ENCODE results near the gene CCL28. TPM values are rescaled to one million over a fixed set of nuclear protein-coding genes. Genes with fewer than 3 reads are reported as not detected.
A peak's percentile ranks its signal among the peaks of the same experiment; 100 is the strongest.
"Not testable (repeated sequence)": the region's sequence is repeated elsewhere in the genome, so short reads cannot be mapped to it uniquely, and the experiment has no call there.

Gene CCL28
- total RNA-seq, 8 experiments from 2014 or later: 0.11 to 4.0 (median 0.63) TPM; not detected in 2

DNA sequence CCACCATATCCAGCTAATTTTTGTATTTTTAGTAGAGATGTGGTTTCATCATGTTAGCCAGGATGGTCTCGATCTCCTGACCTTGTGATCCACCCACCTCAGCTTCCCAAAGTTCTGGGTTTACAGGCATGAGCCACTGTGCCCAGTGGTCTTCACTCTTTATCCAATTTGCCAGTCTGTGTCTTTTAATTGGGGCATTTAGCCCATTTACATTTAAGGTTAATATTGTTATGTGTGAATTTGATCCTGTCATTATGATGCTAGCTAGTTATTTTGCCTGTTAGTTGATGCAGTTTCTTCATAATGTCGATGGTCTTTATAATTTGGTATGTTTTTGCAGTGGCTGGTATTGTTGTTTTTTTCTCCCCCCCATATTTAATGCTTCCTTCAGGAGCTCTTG is 47.0 kb downstream of the CCL28 start:
- ATAC-seq (replicated peaks in 6 of 8); H3K27ac ChIP-seq; H3K4me3 ChIP-seq; in situ Hi-C loops (cut with MboI; ENCODE audit: low pct_unique_long_range_greater_than_20kb in 2 of 9, low sequenced_read_pairs in 9 of 9, unreplicated experiment in 9 of 9); H3K4me1 ChIP-seq (replicated peaks in 1 of 2): not testable (repeated sequence)
- 17 to 100% (median 68%) methylated on average over 1 to 2 of the region's 2 CpGs; no CpG with 5 or more reads in 6 of the 10 experiments for WGBS, 10 experiments

DNA sequence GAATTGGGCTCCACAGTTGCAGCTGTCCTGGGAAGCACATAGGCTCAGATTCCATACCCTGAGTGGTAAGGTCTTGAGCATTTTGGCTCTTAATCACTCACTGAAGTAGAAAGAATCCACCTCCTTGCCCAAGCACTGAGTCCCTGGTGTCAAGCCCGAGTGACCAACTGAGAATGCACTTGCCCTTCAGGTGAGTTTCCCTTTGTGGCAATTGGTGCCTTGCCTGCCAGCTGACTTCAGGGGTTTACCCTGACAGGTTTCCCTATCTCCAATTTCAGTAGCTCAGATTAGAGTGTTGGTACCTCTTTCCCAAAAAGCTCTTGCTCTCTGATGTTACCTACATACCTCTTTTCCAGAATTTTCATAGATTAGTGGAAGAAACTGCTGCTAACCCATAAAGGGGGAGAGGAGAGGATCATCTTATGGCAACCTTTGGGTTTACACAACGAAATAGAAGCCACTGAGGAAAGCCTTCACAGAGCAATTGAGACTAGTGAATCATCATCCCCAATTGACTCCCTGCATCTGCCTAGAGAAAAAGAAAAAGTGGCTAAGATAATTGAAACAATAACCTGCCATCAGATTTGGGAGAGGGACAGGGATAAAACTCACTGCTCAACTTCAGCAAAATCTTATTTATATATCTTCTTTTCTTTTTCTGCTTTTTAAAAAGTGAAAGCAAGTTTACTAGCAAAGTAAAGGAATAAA is 48.6 kb downstream of the CCL28 start:
- in situ Hi-C loops (cut with MboI; ENCODE audit: low pct_unique_long_range_greater_than_20kb in 2 of 9, low sequenced_read_pairs in 9 of 9, unreplicated experiment in 9 of 9): no loop called here
- H3K4me1 ChIP-seq (replicated peaks in 1 of 2): no peaks in the 10 kb centered on the region
- no peak overlapping the region for H3K4me3 ChIP-seq
- no peak overlapping the region for H3K27ac ChIP-seq
- WGBS, 10 experiments: 0 to 57% (median 19%) methylated on average over 1 to 2 of the region's 2 CpGs; no CpG with 5 or more reads in 2 of the 10 experiments
- no peak for ATAC-seq (replicated peaks in 6 of 8)

DNA sequence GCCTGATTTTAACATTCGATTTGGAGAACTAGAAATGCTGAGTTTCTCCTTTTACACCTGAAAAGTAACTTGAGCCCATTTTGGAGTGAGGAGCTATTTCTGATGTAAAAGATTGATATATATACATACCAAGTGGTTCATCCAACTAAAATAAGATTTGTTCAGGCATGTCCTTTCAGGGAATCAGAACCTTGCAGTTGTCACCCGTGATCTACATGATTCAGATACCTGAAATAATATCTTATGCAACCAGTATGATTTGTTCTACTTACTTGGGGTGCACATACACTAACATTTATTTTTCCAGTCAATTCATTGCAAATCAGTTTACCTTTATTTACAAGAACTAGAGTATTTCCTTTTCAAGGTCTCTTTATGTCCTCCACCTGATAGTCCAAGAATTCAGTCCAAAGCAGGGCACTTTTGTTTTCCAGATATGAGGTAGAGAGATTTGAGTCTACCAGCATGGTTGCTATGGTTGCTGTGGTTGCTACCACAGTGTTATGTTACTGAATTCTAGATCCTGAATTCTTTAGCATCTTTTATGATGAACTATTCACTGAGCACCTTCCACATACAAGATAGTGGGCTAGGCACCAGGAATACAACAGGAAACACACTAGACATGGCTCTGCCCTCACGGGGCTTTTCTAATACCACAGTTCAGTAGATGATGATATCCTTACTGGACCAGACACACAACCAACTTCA is 49.3 kb downstream of the CCL28 start:
- in situ Hi-C loops (cut with MboI; ENCODE audit: low pct_unique_long_range_greater_than_20kb in 2 of 9, low sequenced_read_pairs in 9 of 9, unreplicated experiment in 9 of 9): no loop called here
- Histone ChIP-seq H3K27ac (no peak overlapping the region), H3K4me1 (replicated peaks in 1 of 2) (peaks cover 0 to 4% of the 10 kb centered on the region in 2 donors), H3K4me3 (no peak overlapping the region)
- ATAC-seq (replicated peaks in 6 of 8): peak in 2 of 8 experiments; percentile 29 to 59
- WGBS, 10 experiments: 0 to 90% (median 62%) methylated on average over 1 to 3 of the region's 3 CpGs

DNA sequence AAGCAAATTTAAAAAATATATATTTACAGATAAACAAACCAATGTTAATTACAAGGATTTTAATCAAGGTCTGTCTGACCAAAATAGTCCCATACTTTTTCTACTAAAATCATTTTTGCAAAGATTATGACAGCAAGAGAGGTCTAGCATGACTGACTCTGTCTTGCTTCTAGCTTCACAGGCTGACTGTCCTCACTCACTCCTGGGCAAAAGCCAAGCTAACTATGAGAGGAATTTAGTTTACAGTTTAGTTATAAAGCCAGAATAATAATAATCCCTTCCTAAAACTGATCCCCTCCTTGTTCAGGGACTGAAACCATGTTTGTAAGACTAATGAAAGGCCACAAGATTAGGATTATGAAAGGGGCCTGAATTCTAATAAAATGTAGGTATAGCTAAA is 53.5 kb downstream of the CCL28 start:
- H3K27ac ChIP-seq: no peak overlapping the region
- in situ Hi-C loops (cut with MboI; ENCODE audit: low pct_unique_long_range_greater_than_20kb in 2 of 9, low sequenced_read_pairs in 9 of 9, unreplicated experiment in 9 of 9): no loop called here
- no peak overlapping the region for H3K4me3 ChIP-seq
- H3K4me1 ChIP-seq (replicated peaks in 1 of 2): peaks cover 3 to 4% of the 10 kb centered on the region in 2 donors
- ATAC-seq (replicated peaks in 6 of 8): no peak

DNA sequence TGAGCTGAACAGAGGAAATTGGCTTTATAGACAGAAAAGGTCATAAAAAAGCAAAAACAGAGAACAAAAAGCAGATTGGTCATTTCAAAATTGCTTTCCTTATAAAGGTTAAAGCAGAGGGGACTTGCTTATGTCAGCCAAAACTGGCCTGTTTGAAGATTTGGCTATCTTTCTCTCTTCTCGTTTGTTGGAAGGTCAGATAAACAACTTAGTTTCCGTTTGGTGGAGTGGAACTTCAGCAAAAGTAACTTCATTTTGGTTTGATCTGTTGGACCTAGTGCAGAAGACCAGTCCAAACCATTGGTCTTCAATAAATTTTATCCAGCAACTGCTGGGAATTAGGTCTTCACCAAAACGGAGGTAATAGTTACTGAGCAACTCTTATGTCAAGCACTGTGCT is 53.9 kb downstream of the CCL28 start:
- in situ Hi-C loops (cut with MboI; ENCODE audit: low pct_unique_long_range_greater_than_20kb in 2 of 9, low sequenced_read_pairs in 9 of 9, unreplicated experiment in 9 of 9): no loop called here
- no peak for ATAC-seq (replicated peaks in 6 of 8)
- Histone ChIP-seq H3K4me3 (no peak overlapping the region), H3K4me1 (replicated peaks in 1 of 2) (peaks cover 3 to 4% of the 10 kb centered on the region in 2 donors), H3K27ac (no peak overlapping the region)
- 0 to 75% (median 50%) methylated on average over 1 to 3 of the region's 3 CpGs for WGBS, 10 experiments

DNA sequence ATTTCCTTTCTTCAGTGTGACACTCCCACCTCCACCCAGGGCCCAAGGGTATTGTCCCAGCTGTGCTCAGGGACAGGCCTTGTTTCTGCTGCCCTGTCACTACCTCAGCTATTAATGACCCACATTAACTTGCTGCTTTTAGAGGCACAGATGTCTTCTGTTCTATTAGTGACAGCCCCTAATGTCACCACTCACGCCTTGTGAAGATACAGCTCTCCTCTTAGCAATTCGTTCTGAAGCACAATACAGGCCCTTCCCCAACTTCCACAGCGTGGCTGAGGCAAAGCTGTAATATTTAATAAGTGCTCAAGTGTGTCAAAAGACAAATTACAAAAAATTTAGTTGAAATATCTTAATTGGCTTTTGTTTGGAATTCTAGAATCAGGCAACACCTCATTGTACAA is 54.3 kb downstream of the CCL28 start:
- in situ Hi-C loops (cut with MboI; ENCODE audit: low pct_unique_long_range_greater_than_20kb in 2 of 9, low sequenced_read_pairs in 9 of 9, unreplicated experiment in 9 of 9): no loop called here
- peak in 7 of 8 experiments; percentile 30 to 84 (median 69) for ATAC-seq (replicated peaks in 6 of 8)
- no peak overlapping the region for H3K4me3 ChIP-seq
- WGBS, 10 experiments: 0 to 60% (median 29%) methylated on average over 1 to 3 of the region's 3 CpGs
- peaks cover 3 to 4% of the 10 kb centered on the region in 2 donors for H3K4me1 ChIP-seq (replicated peaks in 1 of 2)
- no peak overlapping the region for H3K27ac ChIP-seq

DNA sequence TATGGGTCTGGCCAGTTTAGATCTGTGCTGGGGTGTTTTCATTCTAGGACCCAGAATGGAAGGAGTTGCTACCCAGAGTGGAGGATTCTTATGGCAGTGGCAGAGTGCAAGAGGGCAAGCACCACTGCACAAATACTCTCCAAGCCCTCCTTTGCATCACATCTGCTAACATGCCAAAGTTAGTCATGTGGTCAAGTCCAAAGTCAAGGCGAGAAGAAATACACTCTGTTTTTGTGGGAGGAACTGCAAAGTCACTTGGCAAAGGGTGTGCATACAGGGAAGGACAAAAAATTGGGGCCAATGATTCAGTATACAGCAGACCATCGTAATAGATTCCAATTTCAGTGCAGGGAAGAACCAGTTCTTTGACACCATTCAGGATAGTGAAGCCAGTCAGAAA is 55.1 kb downstream of the CCL28 start:
- in situ Hi-C loops (cut with MboI; ENCODE audit: low pct_unique_long_range_greater_than_20kb in 2 of 9, low sequenced_read_pairs in 9 of 9, unreplicated experiment in 9 of 9): no loop called here
- ATAC-seq (replicated peaks in 6 of 8): peak in 2 of 8 experiments; percentile 65 to 87
- 0 to 87% (median 50%) methylated on average over 1 to 2 of the region's 2 CpGs; no CpG with 5 or more reads in 3 of the 10 experiments for WGBS, 10 experiments
- Histone ChIP-seq H3K4me3 (no peak overlapping the region), H3K4me1 (replicated peaks in 1 of 2) (peaks cover 3 to 4% of the 10 kb centered on the region in 2 donors), H3K27ac (no peak overlapping the region)

DNA sequence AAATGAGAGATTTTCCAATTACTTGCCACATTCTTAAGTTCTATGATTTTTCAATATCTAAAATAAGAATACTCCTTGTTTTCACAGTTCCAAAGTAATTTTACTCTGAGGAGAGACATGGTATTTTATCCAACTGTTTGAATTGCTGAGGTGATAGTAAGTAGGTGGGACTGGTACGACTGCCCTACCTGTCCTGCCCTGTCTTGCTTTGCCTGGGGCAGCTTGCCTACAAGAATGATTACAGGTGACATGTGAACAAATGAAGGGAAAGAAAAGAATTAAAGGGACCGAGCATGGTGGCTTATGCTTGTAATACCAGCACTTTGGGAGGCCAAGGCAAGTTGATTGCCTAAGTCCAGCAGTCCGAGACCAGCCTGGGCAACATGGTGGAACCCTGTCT is 57.4 kb downstream of the CCL28 start:
- in situ Hi-C loops (cut with MboI; ENCODE audit: low pct_unique_long_range_greater_than_20kb in 2 of 9, low sequenced_read_pairs in 9 of 9, unreplicated experiment in 9 of 9): no loop called here
- Histone ChIP-seq H3K4me1 (replicated peaks in 1 of 2) (peaks cover 3 to 4% of the 10 kb centered on the region in 2 donors), H3K4me3 (no peak overlapping the region), H3K27ac (no peak overlapping the region)
- no peak for ATAC-seq (replicated peaks in 6 of 8)
- WGBS, 10 experiments: 17 to 100% (median 80%) methylated on average over 1 to 3 of the region's 3 CpGs; no CpG with 5 or more reads in 1 of the 10 experiments

DNA sequence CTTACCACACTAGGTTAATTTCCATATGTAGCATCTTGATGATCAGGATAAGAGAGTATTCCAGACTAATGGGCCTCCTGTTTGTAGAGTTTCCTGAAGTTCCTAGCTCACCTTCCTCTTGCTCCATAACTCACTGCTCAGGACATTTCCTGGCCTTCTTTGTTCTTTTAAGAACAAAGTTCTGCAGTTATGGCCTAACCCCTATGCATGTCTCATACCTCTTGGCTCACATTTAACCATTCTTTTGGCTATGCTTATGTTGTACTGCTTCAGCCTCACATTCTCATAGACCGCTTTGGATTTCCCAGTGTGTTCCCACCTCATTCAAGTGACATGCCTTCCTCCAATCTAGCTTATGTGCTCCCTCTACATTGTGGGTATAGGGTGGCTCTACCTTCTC is 58.5 kb downstream of the CCL28 start:
- in situ Hi-C loops (cut with MboI; ENCODE audit: low pct_unique_long_range_greater_than_20kb in 2 of 9, low sequenced_read_pairs in 9 of 9, unreplicated experiment in 9 of 9): no loop called here
- WGBS, 10 experiments: 80 to 100% methylated on average over 1 of the region's 1 CpG; no CpG with 5 or more reads in 8 of the 10 experiments
- H3K4me3 ChIP-seq: no peak overlapping the region
- H3K4me1 ChIP-seq (replicated peaks in 1 of 2): peaks cover 3 to 4% of the 10 kb centered on the region in 2 donors
- ATAC-seq (replicated peaks in 6 of 8): no peak
- H3K27ac ChIP-seq: no peak overlapping the region

DNA sequence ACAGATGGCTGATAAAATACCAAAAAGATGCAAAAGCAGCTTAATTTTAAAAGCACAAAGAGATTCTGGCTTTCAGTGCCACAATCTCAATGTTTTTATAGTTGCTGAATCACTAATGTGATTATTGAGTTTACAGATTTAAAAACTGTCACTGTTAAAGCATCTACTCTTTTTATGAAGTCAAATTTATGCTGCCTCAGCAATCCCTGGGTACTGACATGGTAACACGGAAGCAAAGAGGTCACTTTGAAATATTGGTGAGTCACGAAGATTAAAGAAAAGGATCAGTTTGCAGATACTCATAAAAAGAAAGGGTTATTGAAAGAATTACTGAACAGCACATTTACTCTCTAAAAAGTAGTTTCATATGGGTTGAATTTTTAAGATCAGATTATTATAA is 59.3 kb downstream of the CCL28 start:
- ATAC-seq (replicated peaks in 6 of 8): no peak
- in situ Hi-C loops (cut with MboI; ENCODE audit: low pct_unique_long_range_greater_than_20kb in 2 of 9, low sequenced_read_pairs in 9 of 9, unreplicated experiment in 9 of 9): no loop called here
- no peak overlapping the region for H3K4me3 ChIP-seq
- no peak overlapping the region for H3K27ac ChIP-seq
- peaks cover under 1 to 3% of the 10 kb centered on the region in 2 donors for H3K4me1 ChIP-seq (replicated peaks in 1 of 2)
- WGBS, 10 experiments: 21 to 100% (median 69%) methylated on average over 1 to 2 of the region's 2 CpGs; no CpG with 5 or more reads in 1 of the 10 experiments

DNA sequence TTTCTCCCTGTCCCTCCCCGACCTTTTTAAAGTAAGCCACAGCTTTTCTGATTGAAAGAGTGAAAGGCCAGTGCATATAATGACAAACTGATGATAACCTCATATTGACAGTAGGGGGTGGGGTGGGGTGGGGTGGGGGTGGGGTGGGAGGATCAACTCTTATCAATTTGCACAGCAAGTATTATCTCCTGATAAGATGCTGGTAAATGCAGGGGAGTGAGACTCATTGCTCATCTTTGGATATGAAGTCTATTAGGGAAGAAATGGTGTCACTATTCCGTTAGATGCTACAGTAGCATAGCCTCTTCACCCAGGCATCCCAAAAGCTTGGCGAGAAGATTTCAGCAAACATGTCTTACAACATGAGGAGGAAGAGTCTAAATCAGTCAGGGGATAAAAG is 60.1 kb downstream of the CCL28 start:
- Histone ChIP-seq H3K27ac (no peak overlapping the region), H3K4me3 (no peak overlapping the region), H3K4me1 (replicated peaks in 1 of 2) (no peaks in the 10 kb centered on the region)
- WGBS, 10 experiments: 10 to 100% (median 91%) methylated on average over 1 to 3 of the region's 3 CpGs; no CpG with 5 or more reads in 4 of the 10 experiments
- in situ Hi-C loops (cut with MboI; ENCODE audit: low pct_unique_long_range_greater_than_20kb in 2 of 9, low sequenced_read_pairs in 9 of 9, unreplicated experiment in 9 of 9): no loop called here
- ATAC-seq (replicated peaks in 6 of 8): no peak

DNA sequence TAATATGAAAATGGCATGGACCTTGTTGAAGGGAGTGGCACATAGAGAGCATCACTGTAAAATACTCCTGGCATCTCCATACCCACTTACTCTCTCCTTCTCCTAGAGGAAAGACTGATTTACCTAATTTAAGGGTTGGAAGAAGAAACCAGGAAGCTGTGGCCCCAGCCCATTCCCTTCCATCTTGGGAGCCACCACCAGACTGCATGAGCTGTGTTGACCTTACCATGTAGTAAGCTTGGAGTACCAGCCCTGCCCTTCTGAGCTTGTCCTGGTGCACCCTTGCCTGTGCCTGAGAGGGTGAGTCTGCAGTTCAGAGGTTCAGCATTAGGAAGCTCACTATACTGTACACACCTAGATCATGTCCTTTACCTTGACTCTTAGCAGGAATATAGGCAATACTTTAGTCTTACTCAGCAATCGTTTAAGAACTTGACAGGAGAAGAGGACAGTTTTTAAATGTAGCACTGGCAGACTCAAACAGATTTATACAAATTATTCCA is 63.3 kb downstream of the CCL28 start:
- Histone ChIP-seq H3K4me3 (no peak overlapping the region), H3K27ac (no peak overlapping the region), H3K4me1 (replicated peaks in 1 of 2) (no peaks in the 10 kb centered on the region)
- in situ Hi-C loops (cut with MboI; ENCODE audit: low pct_unique_long_range_greater_than_20kb in 2 of 9, low sequenced_read_pairs in 9 of 9, unreplicated experiment in 9 of 9): no loop called here
- 36 to 92% (median 65%) methylated on average over 1 of the region's 1 CpG; no CpG with 5 or more reads in 6 of the 10 experiments for WGBS, 10 experiments
- no peak for ATAC-seq (replicated peaks in 6 of 8)

DNA sequence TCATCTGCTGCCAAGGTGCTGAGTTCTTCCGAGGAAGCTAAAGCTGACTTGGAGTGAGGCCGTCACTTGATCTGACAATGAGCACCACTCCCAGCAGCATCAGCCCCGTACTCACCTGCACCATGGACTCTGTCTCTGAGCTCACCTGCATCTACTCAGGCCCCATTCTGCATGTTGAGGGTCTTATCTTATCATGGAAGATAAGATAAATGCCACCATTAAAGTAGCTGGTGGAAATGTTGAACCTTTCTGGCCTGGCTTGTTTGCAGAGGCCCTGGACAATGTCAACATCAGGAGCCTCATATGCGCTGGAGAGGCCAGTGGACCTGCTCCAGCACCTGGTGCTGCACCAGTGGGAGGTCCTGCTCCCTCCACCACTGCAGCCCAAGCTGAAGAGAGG is 64.0 kb downstream of the CCL28 start:
- H3K4me1 ChIP-seq (replicated peaks in 1 of 2): no peaks in the 10 kb centered on the region
- WGBS, 10 experiments: 60 to 100% (median 86%) methylated on average over 1 to 3 of the region's 4 CpGs; no CpG with 5 or more reads in 3 of the 10 experiments
- no peak for ATAC-seq (replicated peaks in 6 of 8)
- H3K4me3 ChIP-seq: no peak overlapping the region
- in situ Hi-C loops (cut with MboI; ENCODE audit: low pct_unique_long_range_greater_than_20kb in 2 of 9, low sequenced_read_pairs in 9 of 9, unreplicated experiment in 9 of 9): no loop called here
- H3K27ac ChIP-seq: no peak overlapping the region

Data from motor neuron (in vitro differentiated cells).